Activated T-cell treated with anti-CD3 and anti-CD28 coated beads, Interleukin-2, amount 50 U/mL, for 1 hour (primary cell): ENCODE data around the gene AVPR2.

Experiments used
- DNase-seq: peaks from one replicate; pipeline ENCODE4 v3.0.0-alpha.2; 2020

AVPR2 gene

GRCh38 chrX:153886915-153887314 lies 17.6 kb upstream of the AVPR2 start:
- no peak for DNase-seq

GRCh38 chrX:153887385-153887784 lies 17.1 kb upstream of the AVPR2 start:
- no peak for DNase-seq

- no peak for DNase-seq
These were observed 16.1 kb upstream of the AVPR2 start for GRCh38 chrX:153888344-153888743.

DNA sequence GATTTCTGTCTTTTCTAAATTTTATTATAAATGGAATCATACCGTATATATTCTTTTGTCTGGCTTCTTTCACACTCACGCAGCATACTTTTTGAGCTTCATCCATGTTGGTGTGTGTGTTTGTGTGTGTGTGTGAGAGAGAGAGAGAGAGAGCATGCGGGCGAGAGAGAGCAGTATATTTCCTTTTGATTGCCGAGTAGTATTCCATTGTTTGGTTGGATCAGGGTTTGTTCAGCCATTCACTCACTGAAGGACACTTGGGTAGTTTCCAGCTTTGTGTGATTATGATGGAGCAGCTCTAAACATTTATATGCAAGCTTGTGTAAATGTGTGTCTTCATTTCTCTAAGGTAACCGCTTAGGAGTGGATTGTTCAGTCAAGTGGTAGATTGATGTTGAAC lies 15.3 kb upstream of the AVPR2 start:
- no peak for DNase-seq

DNA sequence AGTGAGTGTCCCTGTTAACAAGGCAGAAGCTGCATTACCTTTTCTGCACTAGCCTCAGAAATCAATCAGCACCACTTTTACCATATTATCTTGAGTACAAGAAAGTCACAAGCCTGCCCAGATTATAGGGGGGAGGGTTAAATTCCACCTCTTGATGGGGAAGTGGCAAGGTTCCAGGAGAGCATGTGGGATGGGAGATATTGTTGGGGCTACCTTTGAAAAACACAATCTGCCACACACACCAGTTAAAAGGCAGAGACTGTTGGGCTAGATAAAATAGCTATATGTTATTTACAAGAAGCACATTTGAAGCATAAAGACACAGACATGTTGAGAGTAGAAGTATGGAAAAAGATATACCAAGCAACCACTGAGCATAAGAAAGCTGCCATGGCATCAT lies 6.6 kb upstream of the AVPR2 start:
- DNase-seq = no peak

DNA sequence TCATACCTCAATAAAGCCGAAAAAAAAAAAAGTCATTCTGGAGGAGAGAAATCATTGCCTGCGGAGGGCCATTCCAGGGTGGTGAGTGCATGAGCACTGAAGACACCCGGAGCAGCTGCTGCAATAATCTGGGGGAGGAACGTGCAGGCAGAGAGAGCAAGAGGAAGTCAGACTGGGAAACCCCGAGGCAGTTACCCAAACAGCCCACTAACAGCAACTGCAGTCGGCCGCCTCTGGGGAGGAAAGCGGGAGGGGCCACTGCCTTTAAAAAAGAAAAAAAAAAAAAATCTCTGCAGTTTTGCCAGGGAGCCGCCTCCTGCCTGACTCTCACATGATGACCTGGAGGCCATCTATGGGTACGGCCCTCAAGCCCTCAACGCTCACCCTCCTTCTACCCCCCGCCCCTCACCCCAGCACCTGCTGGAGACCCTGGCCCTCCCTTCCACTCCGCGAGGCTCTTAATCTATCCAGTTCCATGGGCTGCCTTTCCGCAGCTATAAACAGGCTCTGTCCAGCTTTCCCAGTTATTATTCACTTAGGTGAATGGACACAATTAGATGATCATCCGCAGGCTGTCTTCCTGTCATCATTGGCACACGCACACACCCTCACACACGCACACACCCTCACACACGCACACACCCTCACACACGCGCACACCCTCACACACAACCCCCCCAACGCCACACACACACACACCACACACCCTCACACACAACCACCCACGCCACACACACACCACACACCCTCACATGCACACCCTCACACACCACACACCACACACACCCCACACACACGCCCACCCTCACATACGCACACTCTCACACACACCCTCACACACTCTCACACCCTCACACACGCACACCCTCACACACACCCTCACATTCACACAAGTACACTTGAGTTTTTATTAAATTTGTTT lies 3.4 kb upstream of the AVPR2 start:
- peak; percentile 50 for DNase-seq

DNA sequence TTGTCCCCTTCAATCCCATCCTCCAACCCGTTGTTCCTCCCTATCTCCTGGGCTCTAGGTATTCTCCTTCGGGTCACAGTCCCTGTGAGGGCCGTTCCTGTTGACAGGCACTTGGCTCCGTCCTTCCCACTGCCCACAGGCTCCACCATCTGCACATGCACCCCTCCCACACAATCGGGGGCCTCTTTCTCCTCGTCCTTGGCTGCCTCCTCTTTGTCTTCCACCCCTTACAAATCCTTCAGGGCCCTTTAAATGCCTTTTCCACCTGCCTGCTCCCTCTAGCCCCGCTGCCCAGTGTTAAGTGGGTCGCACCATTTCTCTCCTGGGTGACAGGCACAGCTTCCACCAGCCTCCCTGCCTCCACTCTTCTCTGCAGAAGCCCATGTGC lies 2.7 kb upstream of the AVPR2 start:
- DNase-seq = no peak

DNA sequence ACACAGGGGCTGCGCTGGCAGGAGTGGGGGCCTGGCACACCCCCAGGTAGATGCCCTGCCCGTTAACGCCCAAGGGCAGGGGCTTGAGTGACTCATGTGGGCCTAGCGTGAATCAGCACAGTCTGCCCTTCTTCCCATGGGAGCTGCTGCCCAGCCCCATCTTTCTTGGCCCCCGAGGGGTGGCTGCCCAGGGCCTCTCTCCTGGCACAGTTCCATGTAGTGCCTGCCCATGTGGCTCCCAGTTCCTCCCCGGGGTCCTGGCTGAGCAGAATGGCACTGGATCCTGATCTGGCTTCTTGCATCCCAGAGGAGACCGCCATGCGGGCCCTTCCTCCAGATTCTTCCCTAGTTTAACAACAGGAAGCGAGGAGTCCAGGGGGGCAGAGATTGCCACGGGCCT lies 2.1 kb upstream of the AVPR2 start:
- no peak for DNase-seq

DNA sequence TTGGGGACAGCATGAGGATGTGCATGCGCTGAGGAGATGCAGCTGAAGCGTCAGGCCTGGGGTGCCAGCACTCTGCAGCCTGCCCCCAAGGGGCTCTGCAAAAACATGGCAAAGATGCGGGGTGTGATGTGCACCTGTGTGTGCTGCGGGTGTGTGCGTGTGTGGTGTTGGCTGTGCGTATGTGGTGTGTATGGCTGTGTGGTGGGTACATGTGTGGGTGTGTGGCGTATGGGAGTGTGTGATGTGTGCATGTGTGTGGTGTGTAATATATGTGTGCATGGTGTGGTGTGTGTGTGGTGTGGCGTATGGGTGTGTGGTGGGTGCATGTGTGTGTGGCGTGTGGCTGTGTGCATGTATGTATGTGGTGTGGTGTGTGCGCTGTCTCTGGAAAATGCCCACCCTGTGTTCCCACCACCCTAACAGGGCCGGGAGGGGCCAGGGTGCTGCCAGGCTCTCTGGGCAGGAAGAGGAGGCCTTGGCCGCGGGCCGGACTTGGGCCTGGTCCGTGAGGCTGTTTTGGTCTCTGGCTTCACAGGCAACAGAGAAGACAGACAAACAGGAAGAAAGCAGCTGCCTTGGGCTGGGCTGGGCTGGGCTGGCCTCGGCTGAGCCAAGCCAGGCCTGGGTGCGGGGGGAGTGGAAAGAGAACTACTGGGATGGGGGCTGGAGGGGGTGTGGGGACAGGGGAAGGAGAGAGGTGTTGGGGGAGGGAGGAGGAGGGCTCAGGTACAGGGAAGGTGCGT lies 1.1 kb upstream of the AVPR2 start:
- no peak for DNase-seq

DNA sequence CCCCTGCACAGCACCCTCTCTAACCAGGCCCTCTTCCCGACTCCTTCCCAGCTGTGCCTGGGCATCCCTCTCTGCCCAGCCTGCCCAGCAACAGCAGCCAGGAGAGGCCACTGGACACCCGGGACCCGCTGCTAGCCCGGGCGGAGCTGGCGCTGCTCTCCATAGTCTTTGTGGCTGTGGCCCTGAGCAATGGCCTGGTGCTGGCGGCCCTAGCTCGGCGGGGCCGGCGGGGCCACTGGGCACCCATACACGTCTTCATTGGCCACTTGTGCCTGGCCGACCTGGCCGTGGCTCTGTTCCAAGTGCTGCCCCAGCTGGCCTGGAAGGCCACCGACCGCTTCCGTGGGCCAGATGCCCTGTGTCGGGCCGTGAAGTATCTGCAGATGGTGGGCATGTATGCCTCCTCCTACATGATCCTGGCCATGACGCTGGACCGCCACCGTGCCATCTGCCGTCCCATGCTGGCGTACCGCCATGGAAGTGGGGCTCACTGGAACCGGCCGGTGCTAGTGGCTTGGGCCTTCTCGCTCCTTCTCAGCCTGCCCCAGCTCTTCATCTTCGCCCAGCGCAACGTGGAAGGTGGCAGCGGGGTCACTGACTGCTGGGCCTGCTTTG lies 1.1 kb downstream of the AVPR2 start:
- DNase-seq = no peak

GRCh38 chrX:153906126-153906917 lies 1.8 kb downstream of the AVPR2 start:
- peak; percentile 26 for DNase-seq

DNA sequence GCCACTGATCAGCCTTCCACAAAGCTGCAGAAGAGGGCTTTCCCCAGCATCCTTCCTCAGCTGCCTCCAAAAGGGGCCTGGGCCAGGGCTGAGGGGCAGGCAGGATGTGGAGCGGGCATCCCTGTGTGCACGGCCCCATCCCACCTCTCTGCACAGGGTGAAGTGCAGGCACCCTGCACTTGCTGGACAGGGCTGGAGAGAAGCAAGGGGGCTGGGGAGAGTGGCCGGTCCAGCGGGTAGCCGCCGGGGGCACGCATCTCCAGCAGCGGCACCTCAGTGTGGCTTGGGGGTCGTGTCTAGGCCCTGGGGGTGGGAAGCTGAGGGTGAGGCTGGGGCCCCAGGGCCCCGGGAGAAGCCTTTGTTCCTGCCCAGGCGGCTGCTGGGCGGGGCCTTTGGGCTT lies 3.0 kb downstream of the AVPR2 start:
- DNase-seq = no peak

- no peak for DNase-seq
These were observed 3.9 kb downstream of the AVPR2 start for GRCh38 chrX:153908219-153908860.

- DNase-seq = no peak
These were observed 4.8 kb downstream of the AVPR2 start for GRCh38 chrX:153909024-153909979.

DNA sequence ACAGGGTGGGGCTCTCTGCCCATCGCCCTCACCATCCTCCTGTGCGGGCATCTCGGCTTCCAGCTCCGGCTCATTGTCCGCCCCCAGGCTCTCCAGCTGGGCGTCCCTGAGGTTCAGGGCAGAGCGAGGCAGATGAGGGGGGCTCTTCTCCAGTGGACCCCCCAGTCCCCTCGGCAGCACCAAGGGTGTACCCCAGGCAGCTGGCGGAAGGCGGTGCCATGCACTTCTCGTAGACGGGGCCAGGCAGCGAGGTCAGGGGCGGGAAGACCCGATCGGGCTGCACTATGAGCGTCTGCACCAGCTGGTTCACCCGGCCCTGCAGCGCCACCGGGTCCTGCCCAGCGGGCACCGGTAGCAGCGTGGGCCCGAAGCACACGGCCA lies 5.5 kb downstream of the AVPR2 start:
- no peak for DNase-seq

DNA sequence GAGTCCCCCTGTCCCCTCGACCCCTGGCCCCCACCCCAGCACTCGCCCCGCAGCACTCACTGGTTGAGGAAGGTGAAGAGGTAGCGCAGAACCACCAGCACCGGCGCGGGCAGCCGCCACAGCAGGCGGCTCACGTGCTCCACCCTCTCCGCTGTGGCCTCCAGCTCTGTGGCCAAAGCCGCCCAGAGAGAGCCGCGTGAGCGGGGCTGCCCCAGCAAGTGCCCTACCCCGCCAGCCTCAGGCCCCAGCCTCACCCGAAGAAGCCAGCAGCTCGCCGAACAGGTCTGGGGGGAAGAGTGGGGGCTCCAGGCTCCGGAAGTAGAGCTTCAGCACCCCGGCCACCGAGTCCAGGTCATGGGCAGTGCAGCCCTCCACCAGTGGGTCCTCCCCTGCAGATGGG lies 6.0 kb downstream of the AVPR2 start:
- DNase-seq = no peak

GRCh38 chrX:153911798-153912197 lies 7.3 kb downstream of the AVPR2 start:
- DNase-seq = no peak

DNA sequence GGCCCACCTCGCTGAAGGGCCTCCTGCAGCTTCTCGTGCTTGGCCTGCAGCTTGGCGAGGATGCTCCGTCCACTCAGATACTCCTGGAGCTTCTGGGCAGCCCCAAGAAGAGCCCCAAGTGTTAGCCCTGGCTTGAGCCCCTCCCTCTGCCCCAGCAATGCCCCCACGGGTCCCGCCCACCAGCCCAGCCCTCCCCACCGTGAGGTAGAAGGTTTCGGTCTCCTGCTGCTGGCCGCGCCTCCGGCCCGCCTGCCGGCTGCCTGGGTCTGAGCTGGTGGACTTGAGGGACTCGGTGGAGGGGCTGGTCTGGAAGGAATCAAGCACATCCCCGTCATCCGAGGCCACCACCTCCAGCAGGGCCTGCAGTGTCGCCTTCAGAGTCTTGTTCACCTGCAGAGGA lies 8.7 kb downstream of the AVPR2 start:
- no peak for DNase-seq

DNA sequence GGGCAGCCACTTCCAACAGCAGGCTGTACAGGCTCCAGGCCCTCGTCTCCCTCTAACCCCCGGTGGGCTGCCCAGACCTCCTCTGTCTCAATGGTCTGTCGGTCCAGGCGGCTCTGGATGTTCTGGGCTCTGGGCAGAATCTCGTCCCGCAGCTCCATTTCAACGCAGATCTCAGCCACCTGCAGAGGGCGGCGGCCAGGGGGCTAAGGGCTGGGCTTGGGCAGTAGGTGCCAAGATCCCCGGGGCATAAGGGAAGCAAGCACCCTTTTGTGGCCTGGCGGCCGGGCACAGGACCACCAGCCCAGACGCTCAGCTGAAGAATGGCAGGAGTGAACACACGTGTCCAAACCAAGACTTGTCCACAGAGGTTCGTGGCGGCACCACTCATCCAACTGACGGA lies 9.2 kb downstream of the AVPR2 start:
- no peak for DNase-seq

DNA sequence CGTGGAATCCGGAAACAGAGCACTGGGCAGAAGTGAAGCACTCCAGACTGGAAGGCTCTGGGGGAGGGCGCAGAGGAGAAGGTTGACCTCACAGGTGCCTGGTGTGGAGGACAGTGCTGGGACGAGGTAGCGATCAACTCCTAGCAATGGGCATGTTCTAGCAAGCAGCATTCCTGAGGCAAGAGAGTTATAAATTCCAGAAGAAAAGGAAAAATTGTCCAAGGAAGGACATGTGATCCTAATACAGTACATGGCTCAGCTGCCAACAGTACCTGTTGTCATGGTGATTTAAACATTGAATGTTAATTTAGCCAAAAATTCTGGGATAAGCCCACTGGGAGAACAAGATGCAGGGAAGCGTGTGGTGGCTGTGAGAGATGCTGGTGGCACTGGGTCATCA lies 13.4 kb downstream of the AVPR2 start:
- DNase-seq = no peak

DNA sequence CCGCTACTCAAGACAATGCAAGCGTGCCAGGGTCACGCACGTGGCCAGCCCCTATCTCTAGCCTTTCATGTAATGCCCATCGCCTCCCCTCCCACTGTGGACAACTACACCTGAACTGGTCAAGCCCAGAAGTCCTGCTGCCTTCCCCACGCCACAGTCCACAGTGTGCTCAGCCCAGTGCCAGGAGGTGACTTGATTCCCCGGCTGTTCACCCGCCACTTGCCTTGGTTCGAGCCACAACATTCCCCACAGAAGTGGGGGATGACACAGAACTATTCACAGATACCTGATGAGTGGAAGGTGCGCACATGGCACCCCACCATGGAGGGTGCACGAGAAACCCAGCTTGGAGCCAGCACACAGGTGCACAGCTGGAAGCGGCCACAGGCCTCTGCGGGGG lies 14.8 kb downstream of the AVPR2 start:
- DNase-seq = no peak
